CD14-positive monocyte (primary cell): ENCODE data around the gene TOM1L2. TPM values are rescaled to one million over a fixed set of nuclear protein-coding genes. Genes with fewer than 3 reads are reported as not detected.

Source experiments
- DNase-seq, 3 donors: peaks; one replicate each; pipeline ENCODE4 v3.0.0-alpha.2; 2011 to 2022
- H2AFZ ChIP-seq: 2 replicates; pipeline ENCODE4 v1.6.0; 2012; ENCODE audit warnings: mild to moderate bottlenecking, low read depth, low read length, inconsistent platforms; ENCODE audit not compliant: insufficient read depth, poor library complexity, severe bottlenecking
- H3K27ac ChIP-seq, 2 donors: 1 replicate in 1 of 2; 2 replicates in 1 of 2; pipeline ENCODE4 v1.5.1; 2012 to 2013; ENCODE audit warnings: low read length in 2 of 2, control low read depth in 1 of 2, inconsistent platforms in 1 of 2, low read depth in 1 of 2, mild to moderate bottlenecking in 1 of 2
- H3K27me3 ChIP-seq, 2 donors: one replicate each; pipeline versions ENCODE4 v1.6.0 to v1.6.1; 2011 to 2013; ENCODE audit warnings: low read length in 2 of 2; ENCODE audit not compliant: control insufficient read depth in 2 of 2, insufficient read depth in 2 of 2
- H3K36me3 ChIP-seq, 2 donors: replicated peaks in 1 of 2; 1 replicate in 1 of 2; 2 replicates in 1 of 2; pipeline versions ENCODE4 v1.5.1 to v1.6.1; 2012 to 2013; ENCODE audit warnings: low read length in 2 of 2, control low read depth in 1 of 2, inconsistent platforms in 1 of 2, mild to moderate bottlenecking in 1 of 2; ENCODE audit not compliant: insufficient read depth in 2 of 2, control insufficient read depth in 1 of 2
- H3K4me1 ChIP-seq, 2 donors: 1 replicate in 1 of 2; 2 replicates in 1 of 2; pipeline versions ENCODE4 v1.5.1 to v1.6.1; 2012 to 2013; ENCODE audit warnings: low read length in 2 of 2, control low read depth in 1 of 2, inconsistent platforms in 1 of 2, mild to moderate bottlenecking in 1 of 2, moderate library complexity in 1 of 2; ENCODE audit not compliant: insufficient read depth in 2 of 2, control insufficient read depth in 1 of 2
- H3K4me2 ChIP-seq: replicated peaks from 2 replicates; pipeline ENCODE3; 2012; ENCODE audit warnings: low read length, moderate library complexity, mild to moderate bottlenecking; ENCODE audit not compliant: poor library complexity, severe bottlenecking; ENCODE audit errors: extremely low read depth
- H3K4me3 ChIP-seq, 3 experiments: fragments of 200-600 bp in 1 of 3; sonication (generic) in 1 of 3; replicated peaks in 1 of 3; 1 replicate in 2 of 3; 2 replicates in 1 of 3; pipeline ENCODE4 v1.5.1; 2011 to 2013; ENCODE audit warnings: low read length in 3 of 3, mild to moderate bottlenecking in 3 of 3, control low read depth in 2 of 3, low read depth in 2 of 3, inconsistent platforms in 1 of 3, moderate library complexity in 1 of 3
- H3K79me2 ChIP-seq: 2 replicates; pipeline ENCODE4 v1.6.0; 2012; ENCODE audit warnings: mild to moderate bottlenecking, control low read depth, inconsistent platforms, low read length, moderate library complexity; ENCODE audit not compliant: insufficient read depth
- H3K9ac ChIP-seq: 2 replicates; pipeline ENCODE4 v1.6.0; 2017; ENCODE audit warnings: low read length, mild to moderate bottlenecking; ENCODE audit not compliant: insufficient read depth, poor library complexity, severe bottlenecking
- H3K9me3 ChIP-seq, 2 donors: replicated peaks in 1 of 2; 1 replicate in 1 of 2; 2 replicates in 1 of 2; pipeline versions ENCODE4 v1.5.1 to v1.6.1; 2012 to 2013; ENCODE audit warnings: low read length in 2 of 2, control low read depth in 1 of 2; ENCODE audit not compliant: control insufficient read depth in 1 of 2, insufficient read depth in 1 of 2
- H4K20me1 ChIP-seq: 2 replicates; pipeline ENCODE4 v1.6.0; 2012; ENCODE audit warnings: mild to moderate bottlenecking, low read length, control low read depth, moderate library complexity; ENCODE audit not compliant: insufficient read depth
- H3K27ac Mint-ChIP-seq, 7 donors: one replicate each; pipeline ENCODE4 v1.8.0; 2020; ENCODE audit warnings: mild to moderate bottlenecking in 7 of 7, mixed read lengths in 7 of 7, moderate library complexity in 6 of 7, inconsistent platforms in 2 of 7
- H3K27me3 Mint-ChIP-seq, 3 donors: one replicate each; pipeline ENCODE4 v1.8.0; 2021 to 2022; ENCODE audit warnings: low read depth in 3 of 3, mild to moderate bottlenecking in 3 of 3, mixed read lengths in 3 of 3, moderate library complexity in 3 of 3, inconsistent platforms in 1 of 3
- H3K36me3 Mint-ChIP-seq, 2 donors: one replicate each; pipeline ENCODE4 v1.8.0; 2020; ENCODE audit warnings: mixed read lengths in 2 of 2, inconsistent platforms in 1 of 2, mild to moderate bottlenecking in 1 of 2
- H3K4me1 Mint-ChIP-seq: one replicate; pipeline ENCODE4 v1.8.0; 2020; ENCODE audit warnings: mild to moderate bottlenecking, mixed read lengths
- H3K4me3 Mint-ChIP-seq, 2 donors: one replicate each; pipeline ENCODE4 v1.8.0; 2020; ENCODE audit warnings: mild to moderate bottlenecking in 2 of 2, mixed read lengths in 2 of 2, moderate library complexity in 1 of 2
- H3K9me3 Mint-ChIP-seq, 7 donors: one replicate each; pipeline ENCODE4 v1.8.0; 2020 to 2022; ENCODE audit warnings: mixed read lengths in 7 of 7, mild to moderate bottlenecking in 6 of 7, moderate library complexity in 6 of 7, inconsistent platforms in 2 of 7
- CTCF ChIP-seq: fragments of 200-600 bp; IDR thresholded peaks from one replicate; pipeline ENCODE4 v1.8.0; 2022; ENCODE audit warnings: antibody characterized with exemption, mild to moderate bottlenecking
- WGBS: methylation state at CpG from one replicate; pipeline ENCODE4 v1.1.5; 2013; ENCODE audit warnings: missing lambda C conversion rate; ENCODE audit not compliant: insufficient coverage; 5-methylcytosine and 5-hydroxymethylcytosine counted together
- intact Hi-C, 2 donors: fragments of 100-400 bp; cut with micrococcal nuclease; formaldehyde crosslinking; loops; one replicate each; pipeline versions ENCODE4 v1.15.0 to v1.15.1; 2023
- polyA plus RNA-seq, 3 donors: library from polyadenylated mRNA; depleted of rRNA in 1 of 3; unstranded in 2 of 3; stranded (reverse) in 1 of 3; fragments of 300-500 nt in 2 of 3; fragments of >200 nt in 1 of 3; fragmentation: Illumina TruSeq in 2 of 3; gene quantifications; 1 replicate in 2 of 3; 2 replicates in 1 of 3; pipeline ENCODE4 v1.2.3, GENCODE V29; 2012 to 2021

The TOM1L2 gene
- polyA plus RNA-seq, 3 donors = 1.7 to 28.2 (median 2.8) TPM

GRCh38 chr17:17816831-17817551, 155.2 kb downstream of the TOM1L2 start:
- peaks cover 34% of the 10 kb centered on the region for H3K4me1 Mint-ChIP-seq
- no peaks in the 10 kb centered on the region for H3K9me3 ChIP-seq
- WGBS = 95% methylated on average over 21 of the region's 24 CpGs
- peaks cover 2 to 9% (median 3%) of the 10 kb centered on the region in 3 donors for H3K27me3 Mint-ChIP-seq
- H3K27ac Mint-ChIP-seq = peak overlapping the region in 2 of 7 donors; percentile 18 to 63
- H3K36me3 ChIP-seq = peaks cover 52 to 65% of the 10 kb centered on the region in 2 donors
- H3K27ac ChIP-seq = no peak overlapping the region
- H3K4me2 ChIP-seq = no peak overlapping the region
- peaks cover 56 to 79% of the 10 kb centered on the region in 2 donors for H3K36me3 Mint-ChIP-seq
- DNase-seq = no peak
- peaks cover 22% of the 10 kb centered on the region in 2 donors for H3K4me1 ChIP-seq
- peaks cover 46% of the 10 kb centered on the region for H4K20me1 ChIP-seq
- peaks cover 8% of the 10 kb centered on the region for H3K79me2 ChIP-seq
- H3K9ac ChIP-seq = no peak overlapping the region
- no peak overlapping the region for H2AFZ ChIP-seq
- H3K4me3 Mint-ChIP-seq = no peak overlapping the region
- peaks cover 0 to 2% (median 0%) of the 10 kb centered on the region in 7 donors for H3K9me3 Mint-ChIP-seq
- no peaks in the 10 kb centered on the region for H3K27me3 ChIP-seq
- peak; percentile 8 for TF ChIP-seq CTCF
- intact Hi-C loops = loop anchor here in 1 of 2 donors (10.0 kb wide), 1 partner anchor 208 kb away; no protein-coding TSS in a partner anchor
- no peak overlapping the region for H3K4me3 ChIP-seq

DNA sequence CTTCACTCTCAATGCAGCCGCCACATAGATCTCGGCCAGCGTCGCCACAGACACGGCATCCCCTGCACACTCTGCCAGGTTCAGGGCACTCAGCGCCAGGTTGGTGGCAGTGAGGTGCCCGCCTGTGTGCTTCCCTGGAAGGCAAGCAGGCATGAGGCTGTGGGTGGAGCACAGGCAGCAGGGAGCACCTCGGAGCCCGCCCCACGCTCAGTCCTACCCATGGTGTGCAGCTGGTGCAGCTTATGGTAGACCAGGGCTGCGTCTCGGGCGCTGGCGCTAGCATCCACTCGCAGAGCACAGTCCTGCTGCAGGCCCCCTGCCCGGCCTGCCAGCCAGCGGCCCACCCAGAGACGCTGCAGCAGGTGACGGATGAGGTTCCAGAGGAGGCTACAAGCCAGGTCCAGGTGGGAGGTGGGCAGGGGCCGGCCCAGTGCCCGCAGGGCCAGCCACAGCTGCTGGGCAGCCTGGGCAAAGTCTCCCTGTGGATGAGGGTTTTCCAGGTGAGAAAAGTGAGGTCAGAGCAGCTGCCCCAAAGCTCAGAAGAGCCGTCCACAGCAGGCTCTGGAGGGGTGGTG, 155.9 kb downstream of the TOM1L2 start:
- H3K4me1 ChIP-seq = peaks cover 22% of the 10 kb centered on the region in 2 donors
- intact Hi-C loops = loop anchor here in 1 of 2 donors (10.0 kb wide), 1 partner anchor 208 kb away; no protein-coding TSS in a partner anchor
- H3K36me3 ChIP-seq = peaks cover 59 to 71% of the 10 kb centered on the region in 2 donors
- H3K4me1 Mint-ChIP-seq = peaks cover 34% of the 10 kb centered on the region
- peaks cover 2 to 8% (median 3%) of the 10 kb centered on the region in 3 donors for H3K27me3 Mint-ChIP-seq
- peaks cover 0 to 2% (median 0%) of the 10 kb centered on the region in 7 donors for H3K9me3 Mint-ChIP-seq
- no peaks in the 10 kb centered on the region for H3K27me3 ChIP-seq
- H3K4me2 ChIP-seq = no peak overlapping the region
- no peak overlapping the region for H3K27ac ChIP-seq
- peaks cover 46% of the 10 kb centered on the region for H4K20me1 ChIP-seq
- no peak overlapping the region for H3K27ac Mint-ChIP-seq
- no peak for TF ChIP-seq CTCF
- H3K36me3 Mint-ChIP-seq = peaks cover 60 to 83% of the 10 kb centered on the region in 2 donors
- no peak overlapping the region for H3K4me3 Mint-ChIP-seq
- peaks cover 8% of the 10 kb centered on the region for H3K79me2 ChIP-seq
- no peak overlapping the region for H2AFZ ChIP-seq
- H3K4me3 ChIP-seq = no peak overlapping the region
- H3K9me3 ChIP-seq = no peaks in the 10 kb centered on the region
- no peak for DNase-seq
- 98% methylated on average over 20 of the region's 22 CpGs for WGBS
- H3K9ac ChIP-seq = no peak overlapping the region
